ENCODE data around the gene P4HA2.

Gene P4HA2

GRCh38 chr5:132227485-132228240 lies at the start of gene P4HA2:
P4HA2 (minus strand) TSS chr5:132227853; CDS start chr5:132218626, 9,227 bp downstream.
- no peak for DNase-seq (ENCODE audit: low read depth in 2 of 2)

DNA sequence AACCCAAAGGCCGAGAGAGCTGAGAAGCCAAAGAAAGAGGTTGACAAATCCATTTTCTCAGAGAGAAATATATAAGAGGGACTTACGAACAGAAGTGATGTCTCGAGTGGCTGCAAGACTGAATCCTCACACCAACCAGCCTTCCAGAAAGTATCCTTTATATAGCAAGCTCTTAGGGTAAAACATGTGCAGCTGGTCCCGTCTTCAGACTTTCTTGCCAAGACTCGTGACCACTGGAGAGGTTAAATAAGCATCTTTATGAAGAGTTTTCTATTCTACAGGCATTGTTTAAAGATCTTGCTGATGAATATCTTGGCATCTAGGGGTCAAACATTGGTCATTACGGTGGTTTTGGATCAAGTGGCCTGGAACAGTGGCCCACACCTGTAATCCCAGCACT lies 49.6 kb upstream of the P4HA2 start:
- no peak for DNase-seq (ENCODE audit: low read depth in 2 of 2)

DNA sequence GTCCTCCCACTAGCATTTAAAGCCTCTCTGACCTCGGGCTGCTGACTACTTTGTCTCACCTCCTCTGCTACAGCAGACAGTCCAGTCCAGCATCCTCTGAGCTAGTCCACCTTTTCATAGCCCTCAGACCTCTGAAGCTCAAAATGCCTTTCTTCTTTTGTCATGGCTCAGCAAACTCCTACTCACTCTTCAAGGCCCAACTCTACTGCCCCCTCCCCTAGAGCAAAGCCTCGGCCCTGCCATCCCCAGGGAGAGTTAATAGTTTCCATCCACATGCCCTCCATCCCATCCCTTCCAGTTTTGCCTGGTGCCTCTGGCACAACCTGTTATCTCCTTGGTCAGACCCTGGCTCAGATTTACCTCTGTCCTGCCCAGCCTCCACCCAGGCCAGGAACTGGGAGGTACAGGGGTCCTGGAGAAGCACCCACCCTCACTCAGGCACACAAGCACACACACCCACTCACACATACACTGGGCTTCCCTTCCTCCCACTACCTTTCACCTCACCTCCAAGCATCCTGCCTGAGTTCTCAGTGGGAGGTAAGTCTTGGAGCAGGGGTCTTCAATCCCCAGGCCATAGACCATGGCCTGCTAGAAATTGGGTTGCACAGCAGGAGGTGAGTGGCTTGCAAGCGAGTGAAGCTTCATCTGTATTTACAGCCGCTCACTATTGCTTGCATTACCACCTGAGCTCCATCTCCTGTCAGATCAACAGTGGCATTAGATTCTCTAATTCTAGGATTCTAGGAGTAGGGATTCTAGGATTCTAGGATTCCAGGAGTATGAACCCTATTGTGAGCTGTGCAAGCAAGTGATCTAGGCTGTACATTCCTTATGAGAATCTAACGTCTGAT lies 47.9 kb upstream of the P4HA2 start:
- no peak for DNase-seq (ENCODE audit: low read depth in 2 of 2)

DNA sequence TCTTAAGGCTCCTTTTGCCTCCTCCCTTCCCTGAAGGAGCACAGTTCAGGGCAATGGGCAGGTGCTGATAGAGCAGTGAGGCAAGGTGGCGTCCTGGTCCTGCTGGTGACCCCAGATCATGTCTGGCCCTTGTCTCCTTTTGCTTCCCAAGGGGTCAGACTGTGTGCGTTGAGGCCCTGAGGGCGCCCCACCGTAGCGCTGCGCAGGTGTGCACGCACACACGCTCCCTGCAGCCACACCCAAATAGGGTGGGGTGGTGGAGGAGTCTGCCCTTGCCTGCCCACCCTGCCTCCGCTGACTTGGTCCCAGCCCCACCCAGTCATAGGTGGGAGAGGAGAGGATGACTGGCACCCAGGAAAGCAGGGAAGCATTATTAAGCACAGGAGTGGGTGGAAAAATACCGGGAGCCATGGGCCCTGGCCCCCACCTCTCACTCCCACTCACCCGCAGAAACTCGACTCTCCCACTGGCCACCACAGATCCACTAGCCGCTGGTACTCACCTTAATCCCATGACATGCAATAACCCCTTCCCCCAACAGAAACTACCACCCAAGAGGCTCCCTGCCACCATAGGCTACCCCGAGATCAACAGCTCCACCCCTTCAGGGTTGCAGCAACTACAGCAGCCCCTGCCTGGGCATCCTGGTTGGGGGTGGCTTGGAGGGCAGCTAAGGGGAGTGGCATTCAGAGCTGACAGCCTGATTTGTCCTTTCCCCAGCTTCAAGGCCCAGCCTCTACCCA lies 46.6 kb upstream of the P4HA2 start:
- no peak for DNase-seq (ENCODE audit: low read depth in 2 of 2)

DNA sequence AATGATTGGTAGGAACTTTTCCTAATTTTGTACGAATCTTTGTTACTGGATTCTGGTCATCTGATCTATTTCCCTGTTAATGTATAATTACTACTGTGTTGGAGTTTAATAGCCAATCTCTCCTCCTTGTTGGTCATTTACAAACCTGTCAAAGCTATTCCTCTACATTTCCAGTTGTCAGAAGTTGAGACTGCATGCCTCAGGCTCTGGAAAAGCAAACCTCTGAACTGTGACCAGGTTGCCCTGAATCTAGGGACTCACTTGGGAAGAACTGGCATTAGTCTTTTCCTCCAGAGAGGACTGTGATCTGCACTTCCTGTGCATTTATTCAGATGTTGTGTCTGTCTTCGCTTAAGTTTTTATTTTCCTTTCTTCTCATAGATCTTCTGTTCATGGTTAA lies 46.0 kb upstream of the P4HA2 start:
- no peak for DNase-seq (ENCODE audit: low read depth in 2 of 2)

DNA sequence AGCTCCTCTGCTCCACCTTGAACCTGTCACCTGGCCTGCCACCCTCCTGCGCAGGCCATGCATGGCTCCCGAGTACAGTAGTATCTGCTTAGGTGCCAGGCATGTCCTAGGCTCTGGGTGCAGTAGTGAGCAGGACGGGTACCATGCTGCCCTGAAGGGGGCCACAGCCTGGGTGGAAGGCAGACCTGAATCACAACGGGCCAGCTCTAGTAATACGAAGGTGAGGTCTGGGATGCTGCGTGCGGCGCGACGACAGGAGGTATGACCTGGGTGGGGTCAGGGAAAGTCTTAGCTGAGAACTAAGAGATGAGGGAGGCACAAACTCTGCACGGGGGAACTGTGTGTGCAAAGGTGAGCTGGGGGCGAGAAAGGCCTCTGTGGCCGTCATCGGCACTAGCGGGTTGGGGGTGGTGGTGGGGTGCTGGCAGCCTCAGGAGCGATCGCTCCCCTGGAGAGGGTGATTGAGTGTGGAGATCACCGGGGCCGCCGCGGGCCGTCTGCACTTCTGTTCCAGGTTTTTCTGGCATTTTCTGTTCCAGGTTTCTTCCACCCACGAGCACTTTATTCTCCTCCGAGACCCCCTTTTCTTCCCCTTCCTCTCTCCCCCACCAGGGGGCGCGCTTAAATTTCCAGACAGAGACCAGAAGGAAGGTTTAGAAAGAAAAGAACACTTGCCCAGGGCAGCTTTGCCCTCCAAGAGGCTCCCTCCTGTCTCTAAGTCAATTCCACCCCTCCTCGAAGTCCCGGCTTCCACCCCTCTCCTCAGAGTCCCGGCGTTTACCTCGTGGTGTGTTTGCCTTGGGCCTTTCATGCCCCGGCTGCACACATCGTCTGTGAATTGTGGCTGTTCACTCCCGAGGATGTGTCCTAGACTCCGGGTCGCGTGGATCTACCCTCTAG lies 44.9 kb upstream of the P4HA2 start:
- no peak for DNase-seq (ENCODE audit: low read depth in 2 of 2)

DNA sequence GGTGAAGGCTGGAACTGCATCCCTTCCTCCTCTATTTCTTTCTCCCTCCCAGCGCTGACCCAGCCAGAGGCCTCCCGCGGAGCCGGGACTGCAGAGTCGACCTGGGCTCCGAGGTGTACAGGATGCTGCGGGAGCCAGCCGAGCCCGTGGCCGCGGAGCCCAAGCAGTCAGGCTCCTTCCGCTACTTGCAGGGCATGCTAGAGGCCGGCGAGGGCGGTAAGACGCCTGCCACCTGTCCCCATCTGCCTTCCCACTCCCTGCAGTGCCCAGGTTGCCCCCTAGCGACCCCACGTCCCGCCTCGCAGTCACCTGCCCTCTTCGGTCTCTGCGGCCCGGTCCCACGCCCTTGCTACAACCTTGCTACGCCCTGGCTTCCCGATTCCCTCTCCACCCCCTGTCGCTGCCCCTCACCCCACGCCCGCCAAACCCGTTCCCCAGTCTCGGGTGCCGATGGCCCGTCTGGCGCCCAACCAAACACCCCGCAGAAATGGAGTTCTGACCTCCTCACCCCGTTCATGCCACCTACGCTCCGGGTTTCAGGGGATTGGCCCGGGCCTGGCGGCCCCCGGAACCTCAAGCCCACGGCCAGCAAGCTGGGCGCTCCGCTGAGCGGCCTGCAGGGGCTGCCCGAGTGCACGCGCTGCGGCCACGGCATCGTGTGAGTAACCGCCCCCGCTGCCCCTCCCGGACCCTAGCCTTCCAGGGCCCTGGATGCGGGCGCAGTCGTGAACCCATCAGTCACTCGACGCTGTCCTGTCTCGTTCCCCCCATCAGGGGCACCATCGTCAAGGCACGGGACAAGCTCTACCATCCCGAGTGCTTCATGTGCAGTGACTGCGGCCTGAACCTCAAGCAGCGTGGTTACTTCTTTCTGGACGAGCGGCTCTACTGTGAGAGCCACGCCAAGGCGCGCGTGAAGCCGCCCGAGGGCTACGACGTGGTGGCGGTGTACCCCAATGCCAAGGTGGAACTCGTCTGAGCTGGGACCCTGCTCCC lies 43.9 kb upstream of the P4HA2 start:
- no peak for DNase-seq (ENCODE audit: low read depth in 2 of 2)

DNA sequence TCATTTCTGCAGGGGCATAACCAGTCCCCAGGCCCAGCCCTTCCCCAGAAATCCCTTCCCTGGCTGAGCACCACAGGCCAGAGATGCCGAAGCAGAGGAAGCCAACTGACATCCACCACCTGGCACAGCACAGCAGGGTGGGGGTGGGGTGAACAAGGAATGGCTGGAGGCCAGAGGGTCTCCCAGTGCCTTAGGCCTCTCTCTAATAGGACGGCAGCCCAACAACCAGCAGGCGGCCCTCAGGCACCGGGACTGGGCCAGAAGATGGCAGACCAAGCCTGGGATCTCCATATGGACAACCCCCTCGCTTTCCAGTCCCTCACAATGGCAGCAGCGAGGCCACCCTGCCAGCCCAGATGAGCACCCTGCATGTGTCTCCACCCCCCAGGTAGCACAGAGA lies 43.1 kb upstream of the P4HA2 start:
- DNase-seq (ENCODE audit: low read depth in 2 of 2) = no peak

DNA sequence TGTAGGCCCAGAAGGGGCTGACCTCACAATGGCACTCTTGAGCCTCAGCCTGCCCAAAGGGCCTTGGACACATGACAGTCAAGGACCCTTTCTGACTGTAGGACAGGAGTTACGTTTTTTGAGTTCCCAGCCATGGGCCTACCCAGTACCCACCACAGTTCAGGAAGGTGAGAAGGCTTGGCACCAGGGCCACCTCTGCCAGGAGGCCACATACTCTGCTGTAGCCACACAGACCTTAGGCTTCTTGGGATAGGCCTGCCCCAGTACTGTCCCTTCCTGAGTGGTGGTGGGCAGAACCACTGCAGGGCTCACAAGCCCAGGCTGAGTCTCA lies 42.6 kb upstream of the P4HA2 start:
- DNase-seq (ENCODE audit: low read depth in 2 of 2) = no peak

DNA sequence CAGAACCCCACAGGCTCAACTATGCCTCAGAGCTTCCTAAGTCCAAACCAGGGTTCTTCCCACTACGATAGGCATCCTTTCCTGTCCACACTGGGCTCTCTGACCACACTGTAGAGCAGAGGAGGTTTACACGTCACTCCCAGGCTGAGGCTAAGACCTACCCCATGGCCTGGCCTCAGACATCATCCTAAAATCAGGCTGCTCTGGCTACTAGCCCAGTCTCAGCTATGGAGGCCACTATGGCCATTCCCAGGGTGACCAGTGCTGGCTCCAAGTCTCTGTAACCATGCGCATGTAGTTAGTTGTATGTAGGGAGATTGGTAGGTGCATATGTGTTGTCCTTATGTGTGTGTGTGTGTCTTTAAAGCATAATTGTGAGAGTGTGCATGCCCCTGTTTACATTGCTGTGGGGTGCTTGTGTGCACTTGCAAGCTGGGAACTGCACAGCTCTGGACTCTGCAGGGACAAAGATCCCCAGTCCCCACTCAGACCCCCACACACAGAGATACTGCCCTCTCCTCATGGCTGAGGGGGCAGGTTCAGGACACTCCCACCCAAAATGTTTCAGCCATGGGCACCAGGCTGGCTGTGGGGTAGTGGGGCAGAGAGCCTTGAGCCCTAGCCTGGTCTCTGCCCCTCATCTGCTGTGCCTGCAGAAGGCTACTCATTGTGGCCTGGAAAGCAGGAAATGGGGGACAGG lies 42.1 kb upstream of the P4HA2 start:
- DNase-seq (ENCODE audit: low read depth in 2 of 2) = no peak

GRCh38 chr5:132268769-132269551 lies 41.3 kb upstream of the P4HA2 start:
- DNase-seq (ENCODE audit: low read depth in 2 of 2) = peak; percentile 40 to 42

- no peak for DNase-seq (ENCODE audit: low read depth in 2 of 2)
These were observed 40.5 kb upstream of the P4HA2 start for GRCh38 chr5:132267931-132268768.

GRCh38 chr5:132267166-132267739 lies 39.6 kb upstream of the P4HA2 start:
- DNase-seq (ENCODE audit: low read depth in 2 of 2) = no peak

- no peak for DNase-seq (ENCODE audit: low read depth in 2 of 2)
These were observed 39.1 kb upstream of the P4HA2 start for GRCh38 chr5:132266836-132267160.

GRCh38 chr5:132266031-132266835 lies 38.6 kb upstream of the P4HA2 start:
- DNase-seq (ENCODE audit: low read depth in 2 of 2) = no peak

DNA sequence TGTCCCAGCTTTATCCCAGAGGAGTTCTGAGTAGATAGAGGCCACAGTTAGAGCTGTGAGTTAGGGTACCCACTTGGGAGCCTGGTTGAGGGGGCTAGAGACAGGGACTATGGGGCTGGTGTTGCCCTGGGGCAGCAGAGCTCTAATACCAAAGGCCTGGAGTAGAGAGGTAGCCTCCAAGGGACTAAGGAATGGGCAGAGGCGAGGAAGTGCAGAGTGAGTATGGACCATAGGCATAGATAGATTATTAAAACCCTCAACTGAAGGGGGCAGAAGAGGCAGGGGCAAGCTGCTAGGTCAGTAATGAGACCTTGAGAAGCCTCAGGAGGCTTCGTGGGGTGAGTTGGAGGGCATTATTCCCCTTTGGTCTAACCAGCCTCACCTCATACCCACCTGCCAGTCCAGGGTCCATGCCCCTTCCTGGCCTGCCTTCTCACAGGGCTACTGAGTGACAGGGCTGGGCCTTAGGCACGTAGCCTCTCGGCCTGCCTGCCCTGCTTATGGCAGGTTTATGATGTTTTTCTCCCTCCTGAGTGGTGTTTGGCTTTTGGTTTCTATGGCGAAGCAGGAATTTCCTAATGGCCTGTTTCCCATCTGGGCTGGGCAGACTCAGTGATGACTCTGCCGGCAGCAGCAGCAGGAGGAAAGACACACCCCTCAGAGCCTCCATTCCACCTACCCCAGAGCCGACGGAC lies 37.8 kb upstream of the P4HA2 start:
- DNase-seq (ENCODE audit: low read depth in 2 of 2) = peak; percentile 81 to 86
